Stomach (tissue), 9 donors: ENCODE measurements around the gene CTTNBP2. TPM values are rescaled to one million over a fixed set of nuclear protein-coding genes. Genes with fewer than 3 reads are reported as not detected.

Source experiments
- DNase-seq, 2 donors: peaks; one replicate each; pipeline versions ENCODE4 v3.0.0 to v3.0.0-alpha.2; 2013 to 2019
- H3K27ac ChIP-seq, 5 donors: fragments of 200-600 bp in 4 of 5; sonication (generic) in 4 of 5; one replicate each; pipeline ENCODE4 v1.5.1; 2013 to 2019; ENCODE audit warnings: mild to moderate bottlenecking in 1 of 5, moderate library complexity in 1 of 5
- H3K27me3 ChIP-seq, 3 donors: fragments of 200-600 bp; sonication (generic); one replicate each; pipeline ENCODE4 v1.5.1; 2017 to 2019; ENCODE audit warnings: mixed run types in 1 of 3
- H3K36me3 ChIP-seq, 4 donors: fragments of 200-600 bp; sonication (generic); 1 replicate in 3 of 4; 2 replicates in 1 of 4; pipeline ENCODE4 v1.5.1; 2016 to 2019
- H3K4me1 ChIP-seq, 4 donors: fragments of 200-600 bp; sonication (generic); one replicate each; pipeline ENCODE4 v1.5.1; 2016 to 2019
- H3K4me3 ChIP-seq, 4 donors: fragments of 200-600 bp; sonication (generic) in 3 of 4; one replicate each; pipeline ENCODE4 v1.5.1; 2016 to 2019; ENCODE audit warnings: mild to moderate bottlenecking in 1 of 4
- H3K9me3 ChIP-seq, 4 donors: fragments of 200-600 bp; sonication (generic); one replicate each; pipeline ENCODE4 v1.5.1; 2016 to 2019
- EP300 ChIP-seq: sonication (generic); formaldehyde crosslinking; IDR thresholded peaks from one replicate; pipeline ENCODE4 v1.6.1; 2017; ENCODE audit warnings: antibody characterized with exemption
- POLR2A ChIP-seq, 4 donors: fragments of 450-650 bp; IDR thresholded peaks; one replicate each; pipeline ENCODE4 v1.6.1; 2016; ENCODE audit warnings: antibody characterized with exemption in 4 of 4, control low read depth in 2 of 4, mild to moderate bottlenecking in 1 of 4, moderate library complexity in 1 of 4
- POLR2AphosphoS5 ChIP-seq, 3 donors: sonication (generic); formaldehyde crosslinking; IDR thresholded peaks; one replicate each; pipeline ENCODE4 v1.6.1; 2016; ENCODE audit warnings: antibody characterized with exemption in 3 of 3
- WGBS, 5 donors: extraction: QIAGEN DNeasy Blood & Tissue Kit in 3 of 5; methylation state at CpG; one replicate each; pipeline versions ENCODE4 v1.1.5 to v1.1.7; 2013 to 2018; 5-methylcytosine and 5-hydroxymethylcytosine counted together
- intact Hi-C: fragments of 100-400 bp; cut with DNase I; formaldehyde crosslinking; loops from one replicate; pipeline ENCODE4 v1.15.1; 2023; ENCODE audit warnings: low total_unique reads
- polyA plus RNA-seq, 3 donors: library from polyadenylated mRNA; stranded (reverse); fragments of 200-250 nt; gene quantifications; one replicate each; pipeline ENCODE4 v1.2.3, GENCODE V29; 2013
- total RNA-seq, 5 donors: library from RNA; depleted of rRNA; stranded (reverse); fragments of >200 nt; gene quantifications; one replicate each; pipeline versions ENCODE4 v1.1.0 to v1.2.3, GENCODE V29; 2014 to 2016
- TF ChIP-seq, protein P1 (sequence below), 7 experiments: fragments of 450-650 bp in 4 of 7; fragments of 200-600 bp in 3 of 7; sonication (generic) in 3 of 7; IDR thresholded peaks; one replicate each; pipeline ENCODE4 v1.5.1; 2016 to 2019; ENCODE audit warnings: antibody characterized with exemption in 7 of 7, control low read depth in 2 of 7, mild to moderate bottlenecking in 1 of 7
- donor health status: healthy with polysubstance abuse.
- donor health status: Bipolar disorder and iron deficiency.
- donor health status: healthy.

CTTNBP2 gene
- total and polyA plus RNA-seq, 8 donors = 0.62 to 56.4 (median 5.6) TPM

DNA sequence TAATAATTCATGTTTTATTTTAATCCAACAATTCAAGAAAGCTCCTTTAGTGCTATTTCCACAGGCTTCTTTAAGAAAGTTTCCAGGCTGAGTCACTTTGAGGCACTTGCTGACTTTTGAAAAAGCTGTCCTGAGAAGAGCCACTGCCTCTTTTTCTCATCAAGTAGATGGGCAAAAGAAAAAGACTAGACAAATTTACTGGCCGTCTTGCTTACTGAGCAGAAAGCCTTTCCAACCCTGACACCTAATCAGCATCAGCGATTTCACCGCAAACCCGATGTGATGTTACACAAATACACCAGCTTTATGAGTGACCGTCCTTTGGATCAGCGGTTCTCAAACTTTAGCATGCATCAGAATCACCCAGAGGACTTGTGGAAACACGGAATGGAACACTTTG lies 24.3 kb downstream of the CTTNBP2 start:
- H3K27ac ChIP-seq = no peak overlapping the region
- H3K4me3 ChIP-seq = no peak overlapping the region
- TF ChIP-seq EP300 (no peak), POLR2AphosphoS5 (IDR thresholded peaks at IDR 0.05) (no peak), POLR2A (IDR thresholded peaks at IDR 0.05) (no peak)
- TF ChIP-seq, protein P1, sequence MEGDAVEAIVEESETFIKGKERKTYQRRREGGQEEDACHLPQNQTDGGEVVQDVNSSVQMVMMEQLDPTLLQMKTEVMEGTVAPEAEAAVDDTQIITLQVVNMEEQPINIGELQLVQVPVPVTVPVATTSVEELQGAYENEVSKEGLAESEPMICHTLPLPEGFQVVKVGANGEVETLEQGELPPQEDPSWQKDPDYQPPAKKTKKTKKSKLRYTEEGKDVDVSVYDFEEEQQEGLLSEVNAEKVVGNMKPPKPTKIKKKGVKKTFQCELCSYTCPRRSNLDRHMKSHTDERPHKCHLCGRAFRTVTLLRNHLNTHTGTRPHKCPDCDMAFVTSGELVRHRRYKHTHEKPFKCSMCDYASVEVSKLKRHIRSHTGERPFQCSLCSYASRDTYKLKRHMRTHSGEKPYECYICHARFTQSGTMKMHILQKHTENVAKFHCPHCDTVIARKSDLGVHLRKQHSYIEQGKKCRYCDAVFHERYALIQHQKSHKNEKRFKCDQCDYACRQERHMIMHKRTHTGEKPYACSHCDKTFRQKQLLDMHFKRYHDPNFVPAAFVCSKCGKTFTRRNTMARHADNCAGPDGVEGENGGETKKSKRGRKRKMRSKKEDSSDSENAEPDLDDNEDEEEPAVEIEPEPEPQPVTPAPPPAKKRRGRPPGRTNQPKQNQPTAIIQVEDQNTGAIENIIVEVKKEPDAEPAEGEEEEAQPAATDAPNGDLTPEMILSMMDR (IDR thresholded peaks at IDR 0.05) = no peak
- 73 to 92% (median 88%) methylated on average over 7 of the region's 7 CpGs for WGBS, 5 donors
- intact Hi-C loops = loop anchor here (10.0 kb wide), 1 partner anchor 56 kb away; no protein-coding TSS in a partner anchor
- no peak for DNase-seq
- H3K27me3 ChIP-seq = no peaks in the 10 kb centered on the region
- H3K36me3 ChIP-seq = no peaks in the 10 kb centered on the region
- H3K4me1 ChIP-seq = no peaks in the 10 kb centered on the region
- no peaks in the 10 kb centered on the region for H3K9me3 ChIP-seq

DNA sequence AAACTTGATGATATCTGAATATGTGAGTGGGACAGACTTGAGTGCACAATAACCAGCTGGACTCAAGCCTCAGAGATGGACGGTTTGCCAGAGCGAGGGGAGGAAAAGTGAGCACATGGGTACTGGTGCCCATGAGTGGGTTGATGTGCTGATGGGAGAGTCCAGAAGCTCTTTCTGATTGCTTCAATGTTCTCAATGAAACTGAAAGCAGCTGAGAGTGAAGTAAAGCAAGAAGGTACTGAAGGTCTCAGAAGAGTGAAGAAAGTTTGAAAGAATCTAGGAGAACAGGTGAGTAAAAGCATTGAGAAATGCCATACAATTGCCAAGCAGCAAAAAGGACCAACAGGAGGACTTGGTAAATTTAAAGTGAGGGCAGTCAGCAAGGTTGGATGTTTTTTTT lies 28.6 kb downstream of the CTTNBP2 start:
- no peaks in the 10 kb centered on the region for H3K4me1 ChIP-seq
- DNase-seq = no peak
- no peaks in the 10 kb centered on the region for H3K36me3 ChIP-seq
- no peak overlapping the region for H3K4me3 ChIP-seq
- no peak overlapping the region for H3K27ac ChIP-seq
- 93 to 98% (median 95%) methylated on average over 2 of the region's 2 CpGs for WGBS, 5 donors
- no peaks in the 10 kb centered on the region for H3K9me3 ChIP-seq
- TF ChIP-seq POLR2AphosphoS5 (IDR thresholded peaks at IDR 0.05) = no peak
- no peak for TF ChIP-seq POLR2A (IDR thresholded peaks at IDR 0.05)
- TF ChIP-seq, protein P1 (IDR thresholded peaks at IDR 0.05) = no peak
- TF ChIP-seq EP300 = no peak
- no peaks in the 10 kb centered on the region for H3K27me3 ChIP-seq
- intact Hi-C loops = loop anchor here (10.0 kb wide), 1 partner anchor 60 kb away; no protein-coding TSS in a partner anchor

DNA sequence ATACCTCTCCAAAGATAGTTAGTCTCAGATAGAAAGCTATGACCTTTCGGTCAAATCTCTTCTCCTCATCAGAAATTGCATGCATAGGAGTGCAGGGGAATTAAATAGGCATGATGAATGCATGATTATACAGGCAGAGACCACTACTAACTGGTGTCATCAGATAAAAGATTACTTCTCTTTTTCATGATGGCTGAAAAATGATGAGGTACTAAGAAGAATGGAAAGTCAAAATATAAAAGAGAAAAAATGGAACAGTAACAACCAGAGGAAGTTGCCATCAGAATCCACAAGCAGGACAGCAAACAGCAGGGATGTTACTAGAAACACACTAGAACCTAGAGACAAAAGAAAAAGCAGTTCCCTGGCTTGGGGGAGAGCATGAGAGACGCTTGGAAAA lies 31.6 kb downstream of the CTTNBP2 start:
- no peak overlapping the region for H3K4me3 ChIP-seq
- DNase-seq = no peak
- 66 to 86% (median 80%) methylated on average over 2 of the region's 2 CpGs for WGBS, 5 donors
- H3K9me3 ChIP-seq = no peaks in the 10 kb centered on the region
- H3K27ac ChIP-seq = no peak overlapping the region
- H3K4me1 ChIP-seq = no peaks in the 10 kb centered on the region
- no peaks in the 10 kb centered on the region for H3K27me3 ChIP-seq
- TF ChIP-seq, protein P1 (IDR thresholded peaks at IDR 0.05) = no peak
- TF ChIP-seq EP300 = no peak
- no peak for TF ChIP-seq POLR2A (IDR thresholded peaks at IDR 0.05)
- no peak for TF ChIP-seq POLR2AphosphoS5 (IDR thresholded peaks at IDR 0.05)
- intact Hi-C loops = loop anchor here (10.0 kb wide), 1 partner anchor 63 kb away; no protein-coding TSS in a partner anchor
- no peaks in the 10 kb centered on the region for H3K36me3 ChIP-seq

DNA sequence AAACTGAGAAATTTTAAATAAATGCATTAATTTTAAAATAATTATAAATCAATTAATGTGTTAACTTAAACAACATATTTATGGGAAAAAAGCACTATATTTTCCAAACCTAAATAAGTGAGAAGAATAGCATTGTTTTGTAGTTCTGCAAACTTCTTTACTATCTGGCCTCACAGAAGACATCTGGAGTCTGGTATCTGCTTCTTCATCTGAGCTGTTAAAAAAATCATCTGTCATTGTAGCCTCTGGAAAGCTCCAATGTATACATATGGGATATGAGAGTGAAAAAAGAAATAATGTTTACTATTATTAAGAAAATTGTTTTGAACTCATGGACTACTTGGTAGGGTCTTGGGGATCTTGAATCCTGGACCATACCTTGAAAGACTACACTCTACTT lies 32.2 kb downstream of the CTTNBP2 start:
- H3K27me3 ChIP-seq = no peaks in the 10 kb centered on the region
- H3K4me1 ChIP-seq = no peaks in the 10 kb centered on the region
- intact Hi-C loops = loop anchor here (10.0 kb wide), 1 partner anchor 64 kb away; no protein-coding TSS in a partner anchor
- H3K27ac ChIP-seq = no peak overlapping the region
- DNase-seq = no peak
- no peaks in the 10 kb centered on the region for H3K9me3 ChIP-seq
- no peak overlapping the region for H3K4me3 ChIP-seq
- H3K36me3 ChIP-seq = no peaks in the 10 kb centered on the region
- TF ChIP-seq, protein P1 (IDR thresholded peaks at IDR 0.05) = no peak
- TF ChIP-seq EP300 (no peak), POLR2A (IDR thresholded peaks at IDR 0.05) (no peak), POLR2AphosphoS5 (IDR thresholded peaks at IDR 0.05) (no peak)
